ENCODE results near the gene BCL2A1.

The BCL2A1 gene

GRCh38 chr15:79977431-79978054, 6.5 kb upstream of the BCL2A1 start:
- H3K4me3 ChIP-seq (ENCODE audit: low read depth, low read length): no peak overlapping the region
- TF ChIP-seq MAX (IDR thresholded peaks at IDR 0.05; ENCODE audit: low read depth, low read length) (peak; percentile 44; the same call in 1 of the 2 replicates), CTCF (IDR thresholded peaks at IDR 0.05; ENCODE audit: low read depth, low read length) (no peak)
- peak; percentile 97 for DNase-seq (ENCODE audit: low read depth)

GRCh38 chr15:79973456-79974195, 2.6 kb upstream of the BCL2A1 start:
- no peak overlapping the region for H3K4me3 ChIP-seq (ENCODE audit: low read depth, low read length)
- TF ChIP-seq POLR2A (IDR thresholded peaks at IDR 0.05; ENCODE audit: extremely low read depth, insufficient read length): no peak
- TF ChIP-seq MYC (IDR thresholded peaks at IDR 0.05; ENCODE audit: low read depth, low read length): no peak
- no peak for TF ChIP-seq MAX (IDR thresholded peaks at IDR 0.05; ENCODE audit: low read depth, low read length)
- no peak for TF ChIP-seq CTCF (IDR thresholded peaks at IDR 0.05; ENCODE audit: low read depth, low read length)
- peak; percentile 60 for DNase-seq (ENCODE audit: low read depth)

GRCh38 chr15:79972863-79973262, 1.9 kb upstream of the BCL2A1 start:
- no peak for TF ChIP-seq MAX (IDR thresholded peaks at IDR 0.05; ENCODE audit: low read depth, low read length)
- no peak for TF ChIP-seq MYC (IDR thresholded peaks at IDR 0.05; ENCODE audit: low read depth, low read length)
- TF ChIP-seq POLR2A (IDR thresholded peaks at IDR 0.05; ENCODE audit: extremely low read depth, insufficient read length): no peak
- TF ChIP-seq CTCF (IDR thresholded peaks at IDR 0.05; ENCODE audit: low read depth, low read length): no peak
- no peak overlapping the region for H3K4me3 ChIP-seq (ENCODE audit: low read depth, low read length)
- DNase-seq (ENCODE audit: low read depth): no peak

GRCh38 chr15:79970181-79970580, 815 bp downstream of the BCL2A1 start:
- peak overlapping the region; percentile 47 for H3K4me3 ChIP-seq (ENCODE audit: low read depth, low read length)
- TF ChIP-seq CTCF (IDR thresholded peaks at IDR 0.05; ENCODE audit: low read depth, low read length) (no peak), MYC (IDR thresholded peaks at IDR 0.05; ENCODE audit: low read depth, low read length) (no peak), MAX (IDR thresholded peaks at IDR 0.05; ENCODE audit: low read depth, low read length) (no peak), POLR2A (IDR thresholded peaks at IDR 0.05; ENCODE audit: extremely low read depth, insufficient read length) (no peak)
- DNase-seq (ENCODE audit: low read depth): no peak

- peak overlapping the region; percentile 42 for H3K4me3 ChIP-seq (ENCODE audit: low read depth, low read length)
- TF ChIP-seq MAX (IDR thresholded peaks at IDR 0.05; ENCODE audit: low read depth, low read length) (no peak), MYC (IDR thresholded peaks at IDR 0.05; ENCODE audit: low read depth, low read length) (no peak), POLR2A (IDR thresholded peaks at IDR 0.05; ENCODE audit: extremely low read depth, insufficient read length) (no peak), CTCF (IDR thresholded peaks at IDR 0.05; ENCODE audit: low read depth, low read length) (no peak)
- no peak for DNase-seq (ENCODE audit: low read depth)
These were observed 1.9 kb downstream of the BCL2A1 start for GRCh38 chr15:79969146-79969545.

Data from NB4 (cell line).